H1 (cell line): ENCODE results near the gene ZNF281. TPM values are rescaled to one million over a fixed set of nuclear protein-coding genes. Genes with fewer than 3 reads are reported as not detected.
A peak's percentile ranks its signal among the peaks of the same experiment; 100 is the strongest.

ENCODE experiments used
- CTCF ChIA-PET: fragments of 300-600 bp; sonication (Branson Sonifier 250); formaldehyde crosslinking; loops from one replicate; lab custom pipeline; 2021; ENCODE audit not compliant: partially characterized antibody; lab: Charles Lee
- POLR2A ChIA-PET: fragments of 300-600 bp; sonication (Branson Sonifier 250); formaldehyde crosslinking; loops from one replicate; lab custom pipeline; 2021; ENCODE audit warnings: inconsistent platforms; ENCODE audit not compliant: partially characterized antibody; lab: Charles Lee
- DNase-seq, 2 experiments: peaks; one replicate each; pipeline versions ENCODE4 v3.0.0 to v3.0.0-alpha.2; 2010 to 2022; ENCODE audit warnings: low spot score in 2 of 2, low read depth in 1 of 2, mixed read lengths in 1 of 2
- FAIRE-seq: peaks from 2 replicates; lab custom pipeline; 2011; peaks lifted over from hg19 to GRCh38; lab: Jason Lieb, UNC
- H2AFZ ChIP-seq: 2 replicates; pipeline ENCODE4 v1.8.1; 2012; ENCODE audit warnings: low read length, inconsistent platforms
- H2AK5ac ChIP-seq: 2 replicates; pipeline ENCODE4 v1.6.1; 2013; ENCODE audit warnings: low read depth, low read length
- H2BK120ac ChIP-seq: replicated peaks from 2 replicates; pipeline ENCODE3; 2013; ENCODE audit warnings: low read depth, low read length, inconsistent platforms
- H2BK12ac ChIP-seq: 2 replicates; pipeline ENCODE4 v1.6.1; 2013; ENCODE audit warnings: low read depth, low read length
- H2BK15ac ChIP-seq: 2 replicates; pipeline ENCODE4 v1.6.1; 2013; ENCODE audit warnings: low read length
- H2BK20ac ChIP-seq: 2 replicates; pipeline ENCODE4 v1.6.1; 2013; ENCODE audit warnings: low read length
- H2BK5ac ChIP-seq: 2 replicates; pipeline ENCODE4 v1.6.1; 2013; ENCODE audit warnings: low read depth, low read length
- H3K14ac ChIP-seq: 2 replicates; pipeline ENCODE4 v1.6.1; 2013; ENCODE audit warnings: inconsistent platforms; ENCODE audit not compliant: insufficient read length
- H3K18ac ChIP-seq: 2 replicates; pipeline ENCODE4 v1.6.1; 2013; ENCODE audit warnings: low read length; ENCODE audit errors: extremely low read depth
- H3K23ac ChIP-seq: 2 replicates; pipeline ENCODE4 v1.6.1; 2013; ENCODE audit warnings: inconsistent platforms; ENCODE audit not compliant: insufficient read length
- H3K23me2 ChIP-seq: 2 replicates; pipeline ENCODE4 v1.6.1; 2013; ENCODE audit warnings: low read depth, low read length
- H3K27ac ChIP-seq: 2 replicates; pipeline ENCODE4 v1.6.1; 2011; ENCODE audit warnings: low read depth, low read length, inconsistent platforms
- H3K27me3 ChIP-seq, 4 experiments: replicated peaks in 1 of 4; 1 replicate in 1 of 4; 2 replicates in 3 of 4; pipeline versions ENCODE4 v1.6.1 to v1.8.1; 2011 to 2013; ENCODE audit warnings: low read length in 3 of 4, mild to moderate bottlenecking in 3 of 4, inconsistent platforms in 2 of 4, mixed read lengths in 2 of 4, moderate library complexity in 1 of 4; ENCODE audit not compliant: control insufficient read depth in 3 of 4, insufficient read depth in 3 of 4; ENCODE audit errors: extremely low read depth in 1 of 4
- H3K36me3 ChIP-seq, 4 experiments: 2 replicates each; pipeline versions ENCODE4 v1.6.1 to v1.8.1; 2011 to 2013; ENCODE audit warnings: mild to moderate bottlenecking in 4 of 4, low read length in 3 of 4, moderate library complexity in 2 of 4, control low read depth in 1 of 4, inconsistent platforms in 1 of 4; ENCODE audit not compliant: insufficient read depth in 4 of 4, control insufficient read depth in 2 of 4
- H3K4ac ChIP-seq: replicated peaks from 2 replicates; pipeline ENCODE3; 2013; ENCODE audit warnings: low read length, low read depth, mixed read lengths, inconsistent platforms; ENCODE audit not compliant: insufficient read length
- H3K4me1 ChIP-seq, 4 experiments: replicated peaks in 1 of 4; 1 replicate in 1 of 4; 2 replicates in 3 of 4; pipeline versions ENCODE4 v1.6.1 to v1.8.1; 2011 to 2013; ENCODE audit warnings: low read length in 3 of 4, inconsistent platforms in 2 of 4, mixed read lengths in 1 of 4; ENCODE audit not compliant: insufficient read depth in 4 of 4, control insufficient read depth in 3 of 4
- H3K4me2 ChIP-seq, 2 experiments: 2 replicates each; pipeline versions ENCODE4 v1.6.1 to v1.8.1; 2011 to 2013; ENCODE audit warnings: low read depth in 2 of 2, low read length in 2 of 2, control low read depth in 1 of 2, inconsistent platforms in 1 of 2, mild to moderate bottlenecking in 1 of 2; ENCODE audit not compliant: insufficient read depth in 1 of 2
- H3K4me3 ChIP-seq, 4 experiments: fragments of 200-600, 300-600 bp in 1 of 4; sonication (generic), shearing (Covaris generic), sonication (Bioruptor Twin) in 1 of 4; 2 replicates each; pipeline versions ENCODE4 v1.5.1 to v1.8.1; 2011 to 2016; ENCODE audit warnings: low read length in 4 of 4, low read depth in 3 of 4, control low read depth in 2 of 4, inconsistent platforms in 2 of 4, mild to moderate bottlenecking in 2 of 4, mixed read lengths in 1 of 4, moderate library complexity in 1 of 4; ENCODE audit not compliant: insufficient read depth in 2 of 4; ENCODE audit errors: extremely low read depth in 1 of 4
- H3K56ac ChIP-seq: replicated peaks from 2 replicates; pipeline ENCODE3; 2013; ENCODE audit warnings: low read depth, mild to moderate bottlenecking, mixed read lengths, low read length, inconsistent platforms; ENCODE audit not compliant: insufficient read length
- H3K79me1 ChIP-seq: 2 replicates; pipeline ENCODE4 v1.6.1; 2013; ENCODE audit warnings: low read depth, low read length, control low read depth
- H3K79me2 ChIP-seq, 2 experiments: 2 replicates each; pipeline versions ENCODE4 v1.6.1 to v1.8.1; 2012 to 2013; ENCODE audit warnings: low read length in 2 of 2, mild to moderate bottlenecking in 2 of 2, inconsistent platforms in 1 of 2; ENCODE audit not compliant: insufficient read depth in 2 of 2, control insufficient read depth in 1 of 2
- H3K9ac ChIP-seq, 4 experiments: replicated peaks in 1 of 4; 1 replicate in 1 of 4; 2 replicates in 3 of 4; pipeline versions ENCODE4 v1.6.1 to v1.8.1; 2011 to 2013; ENCODE audit warnings: low read depth in 3 of 4, low read length in 3 of 4, control low read depth in 2 of 4, mild to moderate bottlenecking in 2 of 4, moderate library complexity in 2 of 4, inconsistent platforms in 1 of 4; ENCODE audit errors: extremely low read depth in 1 of 4
- H3K9me3 ChIP-seq, 2 experiments: 2 replicates each; pipeline versions ENCODE4 v1.6.1 to v1.8.1; 2012 to 2013; ENCODE audit warnings: mild to moderate bottlenecking in 2 of 2, moderate library complexity in 2 of 2, control low read depth in 1 of 2, inconsistent platforms in 1 of 2, low read depth in 1 of 2, low read length in 1 of 2, mixed read lengths in 1 of 2; ENCODE audit not compliant: insufficient read depth in 2 of 2
- H4K20me1 ChIP-seq, 2 experiments: replicated peaks in 1 of 2; 2 replicates each; pipeline versions ENCODE3 to v1.8.1; 2011 to 2013; ENCODE audit warnings: inconsistent platforms in 2 of 2, low read length in 2 of 2, mild to moderate bottlenecking in 1 of 2; ENCODE audit not compliant: insufficient read depth in 2 of 2, control insufficient read depth in 1 of 2
- H4K5ac ChIP-seq: 2 replicates; pipeline ENCODE4 v1.6.1; 2013; ENCODE audit warnings: low read length, low read depth, mixed read lengths, inconsistent platforms; ENCODE audit not compliant: insufficient read length
- H4K8ac ChIP-seq: 2 replicates; pipeline ENCODE4 v1.8.0; 2013; ENCODE audit warnings: mild to moderate bottlenecking, moderate library complexity, low read length, inconsistent platforms; ENCODE audit not compliant: insufficient read depth; ENCODE audit errors: extremely low read depth
- H4K91ac ChIP-seq: replicated peaks from 2 replicates; pipeline ENCODE3; 2013; ENCODE audit warnings: low read length, mixed read lengths, inconsistent platforms; ENCODE audit not compliant: insufficient read length
- FOSL1 ChIP-seq: IDR thresholded peaks from 2 replicates; pipeline ENCODE4 v1.6.1; 2011; ENCODE audit warnings: mild to moderate bottlenecking, low read depth, low read length, moderate library complexity; ENCODE audit not compliant: insufficient read depth
- RBBP5 ChIP-seq: IDR thresholded peaks from 2 replicates; pipeline ENCODE4 v1.7.1; 2012; ENCODE audit warnings: low read depth, mild to moderate bottlenecking, inconsistent platforms, low read length, moderate library complexity, borderline replicate concordance
- TAF7 ChIP-seq: optimal IDR thresholded peaks from 2 replicates; pipeline ENCODE3; 2011; ENCODE audit warnings: low read depth, mild to moderate bottlenecking, inconsistent platforms, low read length, moderate library complexity, borderline replicate concordance
- WGBS, 2 experiments: shearing (Covaris generic) in 1 of 2; methylation state at CpG; one replicate each; pipeline versions ENCODE4 v1.1.6 to v1.1.7; 2013 to 2015; ENCODE audit warnings: low lambda C conversion rate in 2 of 2, mixed read lengths in 2 of 2, inconsistent platforms in 1 of 2, low coverage in 1 of 2, missing lambda C conversion rate in 1 of 2; ENCODE audit not compliant: insufficient replicate concordance in 2 of 2, insufficient coverage in 1 of 2, insufficient read length in 1 of 2; ENCODE audit errors: extremely low coverage in 1 of 2, missing lambda C conversion rate in 1 of 2; 5-methylcytosine and 5-hydroxymethylcytosine counted together
- polyA plus RNA-seq, 7 experiments: library from polyadenylated mRNA; depleted of rRNA in 3 of 7; stranded (reverse) in 5 of 7; unstranded in 2 of 7; fragments of >200 nt in 5 of 7; fragments of 200-250 nt in 2 of 7; gene quantifications; 1 replicate in 5 of 7; 2 replicates in 1 of 7; 4 replicates in 1 of 7; pipeline versions ENCODE4 v1.2.1 to v1.2.3, GENCODE V29; 2011 to 2013; ENCODE audit warnings: missing spikeins in 2 of 7, mixed read lengths in 2 of 7
- total RNA-seq: library from RNA; stranded (reverse); fragmentation: NEBNext Ultra II Directional; extraction: Animal tissue kit (Norgen Biotek cat#: 25700); gene quantifications from 2 replicates; pipeline ENCODE4 v1.2.1, GENCODE V29; 2021

Gene ZNF281
- total and polyA plus RNA-seq, 2 of the 8 experiments (the other 6 are each of a cell fraction or from before 2014, with no cell fraction given): 19.5 to 61.4 TPM

DNA sequence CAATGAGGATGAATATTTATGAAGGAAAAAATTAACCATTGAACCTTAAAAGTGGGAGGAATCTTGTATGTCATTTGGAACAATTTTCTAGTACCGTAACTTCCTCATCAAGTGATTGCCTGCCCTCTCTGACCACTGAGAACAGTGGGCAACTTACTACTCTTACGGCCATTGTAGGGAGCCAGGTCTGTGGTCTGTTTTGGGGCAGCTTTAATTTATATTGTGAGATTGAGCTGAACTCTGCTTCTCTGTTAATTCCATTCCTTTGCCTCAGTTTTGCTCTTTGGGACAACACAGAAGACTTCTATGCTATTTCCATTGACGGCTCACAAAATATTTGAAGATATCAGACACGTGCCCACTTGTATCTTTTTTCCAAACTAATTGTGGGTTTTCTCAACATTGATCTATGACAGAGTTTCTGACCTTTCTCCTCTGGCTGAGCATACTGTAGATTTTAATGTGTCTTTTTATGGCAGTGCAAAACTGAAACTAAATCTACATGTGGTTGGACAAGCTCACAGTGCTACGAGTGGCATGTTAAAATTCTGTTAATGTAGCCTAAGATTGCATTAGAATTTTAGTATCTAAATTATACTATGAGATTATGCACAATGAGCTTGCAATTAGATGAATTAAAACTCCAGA, 27.8 kb upstream of the ZNF281 start:
- Histone ChIP-seq H3K4me2 (no peak overlapping the region), H3K4ac (no peak overlapping the region), H2AK5ac (no peak overlapping the region), H3K4me1 (no peaks in the 10 kb centered on the region; a peak in 1 of 7 replicates), H3K18ac (no peak overlapping the region), H4K91ac (no peak overlapping the region), H3K56ac (no peak overlapping the region), H3K9me3 (no peaks in the 10 kb centered on the region), H3K9ac (peak overlapping the region in 1 of 4 experiments; percentile 34; a peak in 1 of 7 replicates), H2BK5ac (no peak overlapping the region), H3K27ac (no peak overlapping the region), H3K4me3 (no peak overlapping the region), H3K23me2 (no peaks in the 10 kb centered on the region), H3K79me1 (no peaks in the 10 kb centered on the region), H3K23ac (no peak overlapping the region), H3K27me3 (no peaks in the 10 kb centered on the region), H2BK120ac (no peak overlapping the region), H3K14ac (no peak overlapping the region), H4K20me1 (no peaks in the 10 kb centered on the region), H2BK12ac (no peak overlapping the region), H3K36me3 (peaks cover 0 to 4% (median 0%) of the 10 kb centered on the region in 4 experiments; a peak in 1 of 8 replicates), H2AFZ (no peak overlapping the region), H3K79me2 (peaks cover 0 to 5% of the 10 kb centered on the region in 2 experiments; a peak in 1 of 4 replicates), H2BK15ac (no peak overlapping the region), H4K5ac (no peak overlapping the region), H2BK20ac (no peak overlapping the region), H4K8ac (no peak overlapping the region)
- ChIA-PET CTCF (interaction anchor here (1.4 kb wide), 1 partner anchor 16 kb away, joined by 3 read pairs; no protein-coding TSS in a partner anchor), POLR2A (interaction anchor here (0.7 kb wide), 1 partner anchor 38 kb away, joined by 3 read pairs; no protein-coding TSS in a partner anchor)
- DNase-seq (no peak), FAIRE-seq (no peak)
- WGBS, 2 experiments: 93% methylated on average over 5 of the region's 5 CpGs; no CpG with 5 or more reads in 1 of the 2 experiments
- no peak for TF ChIP-seq FOSL1
- no peak for TF ChIP-seq TAF7
- TF ChIP-seq RBBP5: no peak
